Ishikawa (cell line): ENCODE results near the gene USP6.

Experiments
- EP300 ChIP-seq: IDR thresholded peaks from 2 replicates; pipeline ENCODE4 v1.6.1; 2012; ENCODE audit warnings: borderline replicate concordance
- FOXM1 ChIP-seq: IDR thresholded peaks from 2 replicates; pipeline ENCODE4 v1.6.1; 2012; ENCODE audit warnings: low read depth, borderline replicate concordance
- MAX ChIP-seq: IDR thresholded peaks from 2 replicates; pipeline ENCODE4 v1.6.1; 2012
- NFIC ChIP-seq: IDR thresholded peaks from 2 replicates; pipeline ENCODE4 v1.6.1; 2012
- RAD21 ChIP-seq: IDR thresholded peaks from 2 replicates; pipeline ENCODE4 v1.6.1; 2012; ENCODE audit warnings: low read depth
- TAF1 ChIP-seq: IDR thresholded peaks from 2 replicates; pipeline ENCODE4 v1.6.1; 2012; ENCODE audit warnings: low read depth, mild to moderate bottlenecking
- TCF12 ChIP-seq: IDR thresholded peaks from 2 replicates; pipeline ENCODE4 v1.6.1; 2012; ENCODE audit warnings: low read depth
- TEAD4 ChIP-seq: IDR thresholded peaks from 2 replicates; pipeline ENCODE4 v1.6.1; 2012
- YY1 ChIP-seq: IDR thresholded peaks from 2 replicates; pipeline ENCODE4 v1.6.1; 2012; ENCODE audit warnings: low read depth
- ZBTB7A ChIP-seq: IDR thresholded peaks from 2 replicates; pipeline ENCODE4 v1.6.1; 2012; ENCODE audit warnings: low read depth
- TF ChIP-seq, protein P1 (sequence below): IDR thresholded peaks from 2 replicates; pipeline ENCODE4 v1.6.1; 2012; ENCODE audit warnings: low read depth, mild to moderate bottlenecking

- TF ChIP-seq NFIC (no peak), ZBTB7A (no peak), RAD21 (no peak), TCF12 (no peak), EP300 (no peak), TAF1 (no peak), MAX (no peak), YY1 (no peak), TEAD4 (no peak), FOXM1 (no peak)
- TF ChIP-seq, protein P1, sequence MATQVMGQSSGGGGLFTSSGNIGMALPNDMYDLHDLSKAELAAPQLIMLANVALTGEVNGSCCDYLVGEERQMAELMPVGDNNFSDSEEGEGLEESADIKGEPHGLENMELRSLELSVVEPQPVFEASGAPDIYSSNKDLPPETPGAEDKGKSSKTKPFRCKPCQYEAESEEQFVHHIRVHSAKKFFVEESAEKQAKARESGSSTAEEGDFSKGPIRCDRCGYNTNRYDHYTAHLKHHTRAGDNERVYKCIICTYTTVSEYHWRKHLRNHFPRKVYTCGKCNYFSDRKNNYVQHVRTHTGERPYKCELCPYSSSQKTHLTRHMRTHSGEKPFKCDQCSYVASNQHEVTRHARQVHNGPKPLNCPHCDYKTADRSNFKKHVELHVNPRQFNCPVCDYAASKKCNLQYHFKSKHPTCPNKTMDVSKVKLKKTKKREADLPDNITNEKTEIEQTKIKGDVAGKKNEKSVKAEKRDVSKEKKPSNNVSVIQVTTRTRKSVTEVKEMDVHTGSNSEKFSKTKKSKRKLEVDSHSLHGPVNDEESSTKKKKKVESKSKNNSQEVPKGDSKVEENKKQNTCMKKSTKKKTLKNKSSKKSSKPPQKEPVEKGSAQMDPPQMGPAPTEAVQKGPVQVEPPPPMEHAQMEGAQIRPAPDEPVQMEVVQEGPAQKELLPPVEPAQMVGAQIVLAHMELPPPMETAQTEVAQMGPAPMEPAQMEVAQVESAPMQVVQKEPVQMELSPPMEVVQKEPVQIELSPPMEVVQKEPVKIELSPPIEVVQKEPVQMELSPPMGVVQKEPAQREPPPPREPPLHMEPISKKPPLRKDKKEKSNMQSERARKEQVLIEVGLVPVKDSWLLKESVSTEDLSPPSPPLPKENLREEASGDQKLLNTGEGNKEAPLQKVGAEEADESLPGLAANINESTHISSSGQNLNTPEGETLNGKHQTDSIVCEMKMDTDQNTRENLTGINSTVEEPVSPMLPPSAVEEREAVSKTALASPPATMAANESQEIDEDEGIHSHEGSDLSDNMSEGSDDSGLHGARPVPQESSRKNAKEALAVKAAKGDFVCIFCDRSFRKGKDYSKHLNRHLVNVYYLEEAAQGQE, result no peak
These were observed 78.5 kb downstream of the USP6 start for GRCh38 chr17:5194346-5194745.
